H1 (cell line): ENCODE data around the gene NPHP4. TPM values are rescaled to one million over a fixed set of nuclear protein-coding genes. Genes with fewer than 3 reads are reported as not detected.

ENCODE experiments used
- CTCF ChIA-PET: fragments of 300-600 bp; sonication (Branson Sonifier 250); formaldehyde crosslinking; loops from one replicate; lab custom pipeline; 2021; ENCODE audit not compliant: partially characterized antibody; lab: Charles Lee
- POLR2A ChIA-PET: fragments of 300-600 bp; sonication (Branson Sonifier 250); formaldehyde crosslinking; loops from one replicate; lab custom pipeline; 2021; ENCODE audit warnings: inconsistent platforms; ENCODE audit not compliant: partially characterized antibody; lab: Charles Lee
- DNase-seq, 2 experiments: peaks; one replicate each; pipeline versions ENCODE4 v3.0.0 to v3.0.0-alpha.2; 2010 to 2022; ENCODE audit warnings: low spot score in 2 of 2, low read depth in 1 of 2, mixed read lengths in 1 of 2
- FAIRE-seq: peaks from 2 replicates; lab custom pipeline; 2011; peaks lifted over from hg19 to GRCh38; lab: Jason Lieb, UNC
- H2AFZ ChIP-seq: 2 replicates; pipeline ENCODE4 v1.8.1; 2012; ENCODE audit warnings: low read length, inconsistent platforms
- H2AK5ac ChIP-seq: 2 replicates; pipeline ENCODE4 v1.6.1; 2013; ENCODE audit warnings: low read depth, low read length
- H2BK120ac ChIP-seq: replicated peaks from 2 replicates; pipeline ENCODE3; 2013; ENCODE audit warnings: low read depth, low read length, inconsistent platforms
- H2BK12ac ChIP-seq: 2 replicates; pipeline ENCODE4 v1.6.1; 2013; ENCODE audit warnings: low read depth, low read length
- H2BK15ac ChIP-seq: 2 replicates; pipeline ENCODE4 v1.6.1; 2013; ENCODE audit warnings: low read length
- H2BK20ac ChIP-seq: 2 replicates; pipeline ENCODE4 v1.6.1; 2013; ENCODE audit warnings: low read length
- H2BK5ac ChIP-seq: 2 replicates; pipeline ENCODE4 v1.6.1; 2013; ENCODE audit warnings: low read depth, low read length
- H3K14ac ChIP-seq: 2 replicates; pipeline ENCODE4 v1.6.1; 2013; ENCODE audit warnings: inconsistent platforms; ENCODE audit not compliant: insufficient read length
- H3K18ac ChIP-seq: 2 replicates; pipeline ENCODE4 v1.6.1; 2013; ENCODE audit warnings: low read length; ENCODE audit errors: extremely low read depth
- H3K23ac ChIP-seq: 2 replicates; pipeline ENCODE4 v1.6.1; 2013; ENCODE audit warnings: inconsistent platforms; ENCODE audit not compliant: insufficient read length
- H3K23me2 ChIP-seq: 2 replicates; pipeline ENCODE4 v1.6.1; 2013; ENCODE audit warnings: low read depth, low read length
- H3K27ac ChIP-seq: 2 replicates; pipeline ENCODE4 v1.6.1; 2011; ENCODE audit warnings: low read depth, low read length, inconsistent platforms
- H3K27me3 ChIP-seq, 4 experiments: replicated peaks in 1 of 4; 1 replicate in 1 of 4; 2 replicates in 3 of 4; pipeline versions ENCODE4 v1.6.1 to v1.8.1; 2011 to 2013; ENCODE audit warnings: low read length in 3 of 4, mild to moderate bottlenecking in 3 of 4, inconsistent platforms in 2 of 4, mixed read lengths in 2 of 4, moderate library complexity in 1 of 4; ENCODE audit not compliant: control insufficient read depth in 3 of 4, insufficient read depth in 3 of 4; ENCODE audit errors: extremely low read depth in 1 of 4
- H3K36me3 ChIP-seq, 4 experiments: 2 replicates each; pipeline versions ENCODE4 v1.6.1 to v1.8.1; 2011 to 2013; ENCODE audit warnings: mild to moderate bottlenecking in 4 of 4, low read length in 3 of 4, moderate library complexity in 2 of 4, control low read depth in 1 of 4, inconsistent platforms in 1 of 4; ENCODE audit not compliant: insufficient read depth in 4 of 4, control insufficient read depth in 2 of 4
- H3K4ac ChIP-seq: replicated peaks from 2 replicates; pipeline ENCODE3; 2013; ENCODE audit warnings: low read length, low read depth, mixed read lengths, inconsistent platforms; ENCODE audit not compliant: insufficient read length
- H3K4me1 ChIP-seq, 4 experiments: replicated peaks in 1 of 4; 1 replicate in 1 of 4; 2 replicates in 3 of 4; pipeline versions ENCODE4 v1.6.1 to v1.8.1; 2011 to 2013; ENCODE audit warnings: low read length in 3 of 4, inconsistent platforms in 2 of 4, mixed read lengths in 1 of 4; ENCODE audit not compliant: insufficient read depth in 4 of 4, control insufficient read depth in 3 of 4
- H3K4me2 ChIP-seq, 2 experiments: 2 replicates each; pipeline versions ENCODE4 v1.6.1 to v1.8.1; 2011 to 2013; ENCODE audit warnings: low read depth in 2 of 2, low read length in 2 of 2, control low read depth in 1 of 2, inconsistent platforms in 1 of 2, mild to moderate bottlenecking in 1 of 2; ENCODE audit not compliant: insufficient read depth in 1 of 2
- H3K4me3 ChIP-seq, 4 experiments: fragments of 200-600, 300-600 bp in 1 of 4; sonication (generic), shearing (Covaris generic), sonication (Bioruptor Twin) in 1 of 4; 2 replicates each; pipeline versions ENCODE4 v1.5.1 to v1.8.1; 2011 to 2016; ENCODE audit warnings: low read length in 4 of 4, low read depth in 3 of 4, control low read depth in 2 of 4, inconsistent platforms in 2 of 4, mild to moderate bottlenecking in 2 of 4, mixed read lengths in 1 of 4, moderate library complexity in 1 of 4; ENCODE audit not compliant: insufficient read depth in 2 of 4; ENCODE audit errors: extremely low read depth in 1 of 4
- H3K56ac ChIP-seq: replicated peaks from 2 replicates; pipeline ENCODE3; 2013; ENCODE audit warnings: low read depth, mild to moderate bottlenecking, mixed read lengths, low read length, inconsistent platforms; ENCODE audit not compliant: insufficient read length
- H3K79me1 ChIP-seq: 2 replicates; pipeline ENCODE4 v1.6.1; 2013; ENCODE audit warnings: low read depth, low read length, control low read depth
- H3K79me2 ChIP-seq, 2 experiments: 2 replicates each; pipeline versions ENCODE4 v1.6.1 to v1.8.1; 2012 to 2013; ENCODE audit warnings: low read length in 2 of 2, mild to moderate bottlenecking in 2 of 2, inconsistent platforms in 1 of 2; ENCODE audit not compliant: insufficient read depth in 2 of 2, control insufficient read depth in 1 of 2
- H3K9ac ChIP-seq, 4 experiments: replicated peaks in 1 of 4; 1 replicate in 1 of 4; 2 replicates in 3 of 4; pipeline versions ENCODE4 v1.6.1 to v1.8.1; 2011 to 2013; ENCODE audit warnings: low read depth in 3 of 4, low read length in 3 of 4, control low read depth in 2 of 4, mild to moderate bottlenecking in 2 of 4, moderate library complexity in 2 of 4, inconsistent platforms in 1 of 4; ENCODE audit errors: extremely low read depth in 1 of 4
- H3K9me3 ChIP-seq, 2 experiments: 2 replicates each; pipeline versions ENCODE4 v1.6.1 to v1.8.1; 2012 to 2013; ENCODE audit warnings: mild to moderate bottlenecking in 2 of 2, moderate library complexity in 2 of 2, control low read depth in 1 of 2, inconsistent platforms in 1 of 2, low read depth in 1 of 2, low read length in 1 of 2, mixed read lengths in 1 of 2; ENCODE audit not compliant: insufficient read depth in 2 of 2
- H4K20me1 ChIP-seq, 2 experiments: replicated peaks in 1 of 2; 2 replicates each; pipeline versions ENCODE3 to v1.8.1; 2011 to 2013; ENCODE audit warnings: inconsistent platforms in 2 of 2, low read length in 2 of 2, mild to moderate bottlenecking in 1 of 2; ENCODE audit not compliant: insufficient read depth in 2 of 2, control insufficient read depth in 1 of 2
- H4K5ac ChIP-seq: 2 replicates; pipeline ENCODE4 v1.6.1; 2013; ENCODE audit warnings: low read length, low read depth, mixed read lengths, inconsistent platforms; ENCODE audit not compliant: insufficient read length
- H4K8ac ChIP-seq: 2 replicates; pipeline ENCODE4 v1.8.0; 2013; ENCODE audit warnings: mild to moderate bottlenecking, moderate library complexity, low read length, inconsistent platforms; ENCODE audit not compliant: insufficient read depth; ENCODE audit errors: extremely low read depth
- H4K91ac ChIP-seq: replicated peaks from 2 replicates; pipeline ENCODE3; 2013; ENCODE audit warnings: low read length, mixed read lengths, inconsistent platforms; ENCODE audit not compliant: insufficient read length
- NRF1 ChIP-seq: IDR thresholded peaks from 2 replicates; pipeline ENCODE4 v1.6.1; 2011; ENCODE audit warnings: mild to moderate bottlenecking, low read depth, low read length, improper control_type of control experiment
- RXRA ChIP-seq: IDR thresholded peaks from 2 replicates; pipeline ENCODE4 v1.6.1; 2011; ENCODE audit warnings: low read depth, mild to moderate bottlenecking, low read length, moderate library complexity; ENCODE audit not compliant: insufficient read depth
- WGBS, 2 experiments: shearing (Covaris generic) in 1 of 2; methylation state at CpG; one replicate each; pipeline versions ENCODE4 v1.1.6 to v1.1.7; 2013 to 2015; ENCODE audit warnings: low lambda C conversion rate in 2 of 2, mixed read lengths in 2 of 2, inconsistent platforms in 1 of 2, low coverage in 1 of 2, missing lambda C conversion rate in 1 of 2; ENCODE audit not compliant: insufficient replicate concordance in 2 of 2, insufficient coverage in 1 of 2, insufficient read length in 1 of 2; ENCODE audit errors: extremely low coverage in 1 of 2, missing lambda C conversion rate in 1 of 2; 5-methylcytosine and 5-hydroxymethylcytosine counted together
- polyA plus RNA-seq, 7 experiments: library from polyadenylated mRNA; depleted of rRNA in 3 of 7; stranded (reverse) in 5 of 7; unstranded in 2 of 7; fragments of >200 nt in 5 of 7; fragments of 200-250 nt in 2 of 7; gene quantifications; 1 replicate in 5 of 7; 2 replicates in 1 of 7; 4 replicates in 1 of 7; pipeline versions ENCODE4 v1.2.1 to v1.2.3, GENCODE V29; 2011 to 2013; ENCODE audit warnings: missing spikeins in 2 of 7, mixed read lengths in 2 of 7
- total RNA-seq: library from RNA; stranded (reverse); fragmentation: NEBNext Ultra II Directional; extraction: Animal tissue kit (Norgen Biotek cat#: 25700); gene quantifications from 2 replicates; pipeline ENCODE4 v1.2.1, GENCODE V29; 2021

Gene NPHP4
- total and polyA plus RNA-seq, 2 of the 8 experiments (the other 6 are each of a cell fraction or from before 2014, with no cell fraction given) = 5.8 to 14.0 TPM

DNA sequence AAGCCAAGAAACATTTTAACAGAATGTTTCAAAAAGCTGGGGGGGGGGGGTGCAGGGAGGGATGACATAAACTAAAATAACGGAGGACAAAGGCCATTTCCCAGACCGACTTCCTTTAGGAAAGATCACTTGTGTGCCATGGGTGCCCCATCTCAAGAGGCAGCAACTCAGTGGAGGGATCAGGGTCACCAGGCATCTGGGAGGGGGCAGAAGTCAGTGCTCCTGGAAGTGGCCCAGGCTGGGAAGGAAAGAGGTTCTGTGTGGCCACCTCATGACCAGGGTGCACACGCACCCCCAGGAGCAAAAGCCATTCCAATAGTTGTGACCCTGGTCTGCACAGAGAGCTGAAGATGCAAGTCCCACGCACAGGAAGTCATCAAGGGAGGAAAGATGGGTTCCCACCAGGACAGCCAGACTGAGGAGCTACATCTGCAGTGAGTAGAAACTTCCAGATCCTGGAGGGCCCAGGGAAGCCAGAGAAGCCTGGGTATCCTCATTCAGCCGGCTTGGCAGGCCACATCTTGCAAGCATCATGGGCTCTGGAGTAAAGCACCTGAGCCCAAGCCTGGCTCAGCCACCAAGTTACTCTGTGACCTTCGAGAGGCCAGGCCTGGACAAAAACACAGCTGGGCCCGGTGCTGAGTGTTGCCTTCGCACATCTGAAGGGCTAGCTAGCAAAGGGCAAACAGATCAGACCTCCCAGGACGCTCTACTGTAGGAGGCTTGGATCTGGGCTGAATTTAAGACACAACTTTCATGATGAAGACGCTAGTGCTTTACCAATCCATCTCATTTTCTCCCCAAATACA, 36.0 kb downstream of the NPHP4 start:
- H2BK120ac ChIP-seq = no peak overlapping the region
- no peak overlapping the region for H3K14ac ChIP-seq
- no peaks in the 10 kb centered on the region for H3K27me3 ChIP-seq
- H3K27ac ChIP-seq = no peak overlapping the region
- POLR2A ChIA-PET = no interaction called here
- no peak for TF ChIP-seq RXRA
- TF ChIP-seq NRF1 = no peak
- TF ChIP-seq, all 59 proteins: peak for 0
- Histone ChIP-seq H2AK5ac (no peak overlapping the region), H2BK5ac (no peak overlapping the region), H3K56ac (no peak overlapping the region), H2BK12ac (no peak overlapping the region), H3K23me2 (no peaks in the 10 kb centered on the region), H4K20me1 (no peaks in the 10 kb centered on the region), H3K79me2 (no peaks in the 10 kb centered on the region), H3K4ac (no peak overlapping the region), H4K5ac (no peak overlapping the region), H3K79me1 (no peaks in the 10 kb centered on the region), H2BK15ac (no peak overlapping the region), H2AFZ (no peak overlapping the region), H3K23ac (no peak overlapping the region), H3K4me2 (no peak overlapping the region), H3K9ac (no peak overlapping the region), H4K91ac (no peak overlapping the region), H3K36me3 (peaks cover 0 to 8% (median 0%) of the 10 kb centered on the region in 4 experiments; a peak in 2 of 8 replicates), H3K9me3 (no peaks in the 10 kb centered on the region), H4K8ac (peak overlapping the region; percentile 42; the same call in 1 of the 2 replicates), H2BK20ac (no peak overlapping the region), H3K4me1 (no peaks in the 10 kb centered on the region), H3K4me3 (no peak overlapping the region), H3K18ac (no peak overlapping the region)
- WGBS, 2 experiments = 90% methylated on average over 10 of the region's 10 CpGs; no CpG with 5 or more reads in 1 of the 2 experiments
- FAIRE-seq (no peak), DNase-seq (no peak)
- CTCF ChIA-PET = interaction anchor here (0.9 to 2.7 kb wide), 4 partner anchors 11 to 19 kb away, joined by 3 to 8 read pairs (median 6); no protein-coding TSS in a partner anchor
